HG03460 (cell line): ENCODE data around the gene SNRNP200.

ENCODE experiments used
- ATAC-seq: cut with Tn5 transposase; IDR thresholded peaks from one replicate; pipeline ENCODE4 v1.9.1; 2021; ENCODE audit not compliant: unreplicated experiment

The SNRNP200 gene

GRCh38 chr2:96305091-96305978, at the start of gene SNRNP200:
Gene SNRNP200 (minus strand): TSS chr2:96305546. CDS start chr2:96305437, 109 bp downstream.
- peak; percentile 93 for ATAC-seq

GRCh38 chr2:96354492-96354891, 49.1 kb upstream of the SNRNP200 start:
- no peak for ATAC-seq

- no peak for ATAC-seq
These were observed 48.3 kb upstream of the SNRNP200 start for GRCh38 chr2:96353606-96354101.

DNA sequence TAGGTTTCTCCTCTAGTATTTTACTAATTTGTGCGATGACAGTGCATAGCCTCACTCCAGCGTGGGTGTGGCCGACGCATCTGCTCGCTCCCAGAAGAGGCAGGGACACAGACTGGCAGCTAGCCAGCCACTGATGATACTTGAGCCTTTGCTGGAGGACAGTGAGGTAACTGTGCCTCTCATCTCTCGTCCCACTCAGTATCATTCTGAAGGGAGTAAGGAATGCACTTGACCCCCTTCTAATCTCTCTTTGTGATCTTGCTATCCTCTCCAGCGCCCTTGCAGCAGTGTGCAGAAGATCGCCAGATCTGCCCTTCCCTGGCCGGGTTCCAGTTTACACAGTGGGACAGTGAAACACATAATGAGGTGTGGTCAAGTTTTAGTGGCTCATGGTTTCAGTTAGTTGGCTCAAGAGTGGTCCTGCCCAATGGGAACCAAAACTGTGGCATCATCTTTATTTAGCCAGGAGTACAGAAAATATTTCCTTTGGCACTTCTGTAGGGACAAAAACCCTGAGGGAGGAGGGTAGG, 47.8 kb upstream of the SNRNP200 start:
- no peak for ATAC-seq

GRCh38 chr2:96347395-96347794, 42.0 kb upstream of the SNRNP200 start:
- no peak for ATAC-seq

DNA sequence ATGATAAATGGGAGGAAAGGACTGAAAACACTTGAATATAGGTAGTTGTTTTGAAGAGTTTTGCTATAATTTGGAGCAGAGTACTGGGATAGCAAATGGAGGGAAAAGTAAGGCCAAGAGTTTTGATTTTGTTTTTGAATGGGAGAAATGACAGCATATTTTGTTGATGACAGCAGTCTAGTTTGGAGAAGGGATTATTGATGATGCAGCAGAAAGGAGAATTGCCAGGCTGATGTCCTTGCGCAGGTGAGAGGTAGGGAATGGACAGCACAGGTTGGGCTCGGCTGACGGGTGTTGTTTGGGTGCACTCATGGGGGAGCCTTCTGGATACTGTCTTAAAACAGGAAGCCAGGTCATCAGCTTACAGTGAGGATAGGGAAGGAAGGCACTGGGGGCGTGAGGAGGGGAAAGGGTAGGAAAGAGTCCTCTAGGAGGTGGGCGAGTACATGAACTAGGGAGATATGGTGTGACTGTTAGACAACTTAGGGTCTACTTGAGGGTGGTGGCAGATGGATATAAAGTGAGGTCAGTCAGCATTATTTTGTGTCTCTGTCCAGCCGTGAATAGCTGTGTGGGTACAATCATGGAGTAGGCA, 40.6 kb upstream of the SNRNP200 start:
- ATAC-seq, result no peak

GRCh38 chr2:96345438-96345837, 40.1 kb upstream of the SNRNP200 start:
- ATAC-seq, result no peak

GRCh38 chr2:96344011-96344410, 38.7 kb upstream of the SNRNP200 start:
- ATAC-seq, result peak; percentile 91

DNA sequence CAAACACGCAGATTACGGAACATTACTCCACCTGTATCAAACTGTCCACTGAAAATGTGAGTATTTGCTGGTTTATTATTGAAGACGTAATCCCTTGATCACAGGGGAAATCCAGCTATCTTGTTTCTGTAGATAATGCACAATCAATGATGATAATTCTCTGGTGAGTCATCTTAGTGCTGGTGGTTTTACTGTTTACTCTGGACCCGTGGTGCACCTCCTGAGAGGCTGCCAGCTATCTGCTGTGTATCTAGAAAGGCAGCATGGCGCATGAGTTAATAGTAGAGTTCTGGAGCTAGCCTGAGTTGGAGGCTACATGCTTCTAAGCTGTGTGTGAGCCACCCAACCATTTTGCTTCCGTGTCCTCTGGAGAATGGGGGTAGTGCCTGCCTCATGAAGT, 36.7 kb upstream of the SNRNP200 start:
- ATAC-seq, result no peak

DNA sequence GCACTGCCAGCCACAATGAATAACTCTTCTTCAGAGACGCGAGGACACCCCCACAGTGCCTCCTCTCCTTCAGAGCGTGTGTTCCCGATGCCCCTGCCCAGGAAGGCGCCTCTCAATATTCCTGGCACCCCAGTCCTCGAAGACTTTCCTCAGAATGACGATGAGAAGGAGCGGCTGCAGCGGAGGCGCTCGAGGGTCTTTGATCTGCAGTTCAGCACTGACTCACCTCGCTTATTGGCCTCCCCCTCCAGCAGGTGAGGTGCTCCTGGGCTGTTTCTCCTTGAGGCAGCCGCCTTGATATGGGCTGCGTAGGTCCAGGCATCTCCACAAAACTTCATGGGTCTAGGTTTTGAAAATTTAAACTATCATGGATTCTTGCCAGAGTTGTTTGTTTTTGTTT, 36.3 kb upstream of the SNRNP200 start:
- ATAC-seq, result no peak

- no peak for ATAC-seq
These were observed 35.4 kb upstream of the SNRNP200 start for GRCh38 chr2:96340493-96341414.

DNA sequence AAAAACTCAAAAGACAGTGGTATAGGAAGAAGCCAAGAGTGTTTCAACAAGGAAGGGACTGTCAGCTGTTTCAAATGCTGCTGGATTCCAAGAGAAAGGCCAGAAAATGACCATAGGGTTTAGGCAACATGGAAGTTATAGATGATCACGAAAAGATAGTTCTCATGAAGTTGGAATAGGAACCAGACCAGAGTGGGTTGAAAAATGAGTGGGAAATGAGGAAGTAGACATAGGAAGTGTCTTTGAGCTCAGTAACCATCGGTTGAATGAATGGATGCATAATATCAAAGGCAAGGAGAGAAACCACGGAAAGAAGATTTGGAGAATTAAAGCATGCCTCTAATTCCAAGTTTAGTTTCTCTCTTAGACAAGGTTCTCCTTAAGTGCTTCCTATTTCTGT, 31.5 kb upstream of the SNRNP200 start:
- ATAC-seq, result no peak

- ATAC-seq, result no peak
These were observed 30.9 kb upstream of the SNRNP200 start for GRCh38 chr2:96336104-96336775.

DNA sequence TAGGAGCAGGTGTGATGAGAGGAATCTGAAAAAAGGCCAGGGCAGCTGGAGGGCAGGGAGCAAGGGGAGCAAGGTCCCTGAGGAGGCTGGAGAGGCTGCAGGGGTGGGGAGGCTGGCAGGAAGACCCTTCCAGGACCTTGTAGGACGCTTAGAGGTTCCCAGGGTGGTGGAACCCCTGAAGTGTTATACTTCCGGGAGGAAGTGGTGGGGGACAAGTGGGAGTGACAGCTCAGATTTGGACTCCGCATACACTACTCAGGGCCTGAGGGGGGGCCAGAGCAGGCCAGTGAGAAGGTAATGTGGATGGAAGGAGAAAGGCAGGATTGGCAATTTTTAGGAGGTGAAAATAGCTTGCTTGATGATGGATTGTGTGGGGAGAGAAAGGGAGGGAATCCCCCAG, 28.4 kb upstream of the SNRNP200 start:
- ATAC-seq, result no peak

DNA sequence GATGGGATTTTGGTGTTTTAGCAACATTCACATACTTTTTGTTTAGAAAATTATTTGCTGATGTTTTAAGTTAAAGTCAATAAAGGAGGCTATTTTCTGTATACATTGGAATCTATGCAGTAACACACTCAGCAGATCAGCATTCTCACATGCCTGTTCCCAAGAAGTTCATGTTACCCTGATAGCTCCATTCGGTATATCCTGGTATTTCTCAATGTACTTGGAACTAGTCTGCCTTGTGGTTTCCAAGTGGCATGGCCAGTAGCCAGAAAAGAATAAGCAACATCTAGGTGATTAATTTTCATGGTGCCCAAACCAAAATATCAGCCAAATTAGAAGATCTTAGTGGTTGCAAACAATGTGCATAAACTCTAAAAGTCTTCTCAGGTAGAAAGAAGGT, 25.1 kb upstream of the SNRNP200 start:
- ATAC-seq, result no peak

DNA sequence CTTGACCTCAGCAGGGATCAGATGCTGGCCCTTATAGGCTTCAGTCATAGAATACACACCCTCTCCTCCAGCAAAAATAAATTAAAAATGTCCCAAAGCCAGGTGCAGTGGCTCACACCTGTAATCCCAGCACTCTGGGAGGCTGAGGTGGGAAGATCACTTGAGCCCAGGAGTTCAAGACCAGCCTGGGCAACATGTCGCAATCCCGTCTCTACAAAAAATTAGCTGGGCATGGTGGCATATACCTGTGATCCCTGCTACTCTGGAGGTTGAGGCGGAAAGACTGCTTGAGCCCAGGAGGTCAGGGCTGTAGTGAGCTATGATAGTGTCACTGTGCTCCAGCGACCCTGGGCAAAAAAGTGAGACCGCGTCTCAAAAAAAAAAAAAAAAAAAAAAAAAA, 24.5 kb upstream of the SNRNP200 start:
- ATAC-seq, result no peak

DNA sequence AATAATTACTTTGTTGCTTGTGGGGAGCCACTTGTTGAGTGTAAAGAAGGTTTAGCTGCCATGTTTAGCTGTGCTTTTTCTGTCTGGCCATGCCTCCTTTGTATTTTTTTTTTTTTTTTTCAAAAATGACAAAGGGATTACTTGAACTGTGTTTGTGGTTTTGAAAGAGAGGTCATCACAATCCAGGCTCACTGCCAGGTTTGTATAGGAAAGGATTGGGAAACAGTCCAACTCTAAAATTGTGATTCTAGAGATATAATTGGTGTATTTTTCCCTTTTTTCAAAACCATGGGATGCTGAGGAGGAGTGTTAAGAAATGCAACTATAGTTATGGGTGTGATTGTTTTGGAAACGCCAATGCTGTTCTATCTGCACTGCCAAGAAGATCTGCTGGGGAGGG, 24.1 kb upstream of the SNRNP200 start:
- ATAC-seq, result no peak

DNA sequence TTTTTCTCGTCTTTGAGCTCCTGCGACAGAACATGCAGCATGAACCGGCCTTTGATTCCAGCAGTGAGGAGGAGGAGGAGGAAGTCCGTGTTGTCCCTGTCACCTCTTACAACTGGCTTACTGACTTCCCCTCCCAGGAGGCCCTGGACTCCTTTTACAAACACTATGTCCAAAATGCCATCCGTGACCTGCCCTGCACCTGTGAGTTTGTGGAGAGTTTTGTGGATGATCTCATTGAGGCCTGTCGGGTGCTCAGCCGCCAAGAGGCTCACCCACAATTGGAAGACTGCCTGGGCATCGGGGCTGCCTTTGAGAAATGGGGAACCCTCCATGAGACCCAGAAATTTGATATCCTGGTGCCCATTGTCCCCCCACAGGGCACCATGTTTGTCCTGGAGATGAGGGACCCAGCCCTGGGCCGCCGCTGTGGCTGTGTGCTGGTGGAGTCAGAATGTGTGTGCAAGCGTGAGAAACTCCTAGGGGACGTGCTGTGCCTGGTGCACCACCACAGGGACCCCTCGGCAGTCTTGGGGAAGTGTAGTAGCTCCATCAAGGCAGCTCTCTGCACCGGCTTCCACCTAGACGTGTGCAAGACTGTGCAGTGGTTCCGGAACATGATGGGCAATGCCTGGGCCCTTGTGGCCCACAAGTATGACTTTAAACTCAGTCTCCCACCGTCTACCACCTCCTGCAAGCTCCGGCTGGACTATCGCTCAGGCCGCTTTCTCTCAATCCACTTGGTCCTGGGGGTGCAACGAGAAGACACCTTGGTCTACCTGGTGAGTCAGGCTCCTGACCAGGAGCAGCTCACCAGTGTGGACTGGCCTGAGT, 21.9 kb upstream of the SNRNP200 start:
- no peak for ATAC-seq

GRCh38 chr2:96326564-96326963, 21.2 kb upstream of the SNRNP200 start:
- ATAC-seq, result no peak

GRCh38 chr2:96325884-96326255, 20.5 kb upstream of the SNRNP200 start:
- ATAC-seq, result no peak
